Subcutaneous adipose tissue (tissue), 4 donors: ENCODE measurements around the gene GPS1. TPM values are rescaled to one million over a fixed set of nuclear protein-coding genes. Genes with fewer than 3 reads are reported as not detected.

ENCODE experiments used
- CTCF ChIP-seq: fragments of 450-650 bp; IDR thresholded peaks from one replicate; pipeline ENCODE4 v1.5.1; 2016; ENCODE audit warnings: low read depth, mild to moderate bottlenecking, control low read depth, antibody characterized with exemption, moderate library complexity
- total RNA-seq, 4 donors: library from RNA; depleted of rRNA; stranded (reverse); fragments of >200 nt; gene quantifications; one replicate each; pipeline ENCODE4 v1.1.0, GENCODE V29; 2016

GPS1 gene
- total RNA-seq, 4 donors from 2014 or later = 42.7 to 125 (median 71.7) TPM

GRCh38 chr17:82085931-82086764 lies 34.5 kb downstream of the GPS1 start:
- TF ChIP-seq CTCF = no peak

GRCh38 chr17:82086941-82087906 lies 35.5 kb downstream of the GPS1 start:
- no peak for TF ChIP-seq CTCF

- TF ChIP-seq CTCF = no peak
Measured at GRCh38 chr17:82087961-82088837, 36.5 kb downstream of the GPS1 start.

DNA sequence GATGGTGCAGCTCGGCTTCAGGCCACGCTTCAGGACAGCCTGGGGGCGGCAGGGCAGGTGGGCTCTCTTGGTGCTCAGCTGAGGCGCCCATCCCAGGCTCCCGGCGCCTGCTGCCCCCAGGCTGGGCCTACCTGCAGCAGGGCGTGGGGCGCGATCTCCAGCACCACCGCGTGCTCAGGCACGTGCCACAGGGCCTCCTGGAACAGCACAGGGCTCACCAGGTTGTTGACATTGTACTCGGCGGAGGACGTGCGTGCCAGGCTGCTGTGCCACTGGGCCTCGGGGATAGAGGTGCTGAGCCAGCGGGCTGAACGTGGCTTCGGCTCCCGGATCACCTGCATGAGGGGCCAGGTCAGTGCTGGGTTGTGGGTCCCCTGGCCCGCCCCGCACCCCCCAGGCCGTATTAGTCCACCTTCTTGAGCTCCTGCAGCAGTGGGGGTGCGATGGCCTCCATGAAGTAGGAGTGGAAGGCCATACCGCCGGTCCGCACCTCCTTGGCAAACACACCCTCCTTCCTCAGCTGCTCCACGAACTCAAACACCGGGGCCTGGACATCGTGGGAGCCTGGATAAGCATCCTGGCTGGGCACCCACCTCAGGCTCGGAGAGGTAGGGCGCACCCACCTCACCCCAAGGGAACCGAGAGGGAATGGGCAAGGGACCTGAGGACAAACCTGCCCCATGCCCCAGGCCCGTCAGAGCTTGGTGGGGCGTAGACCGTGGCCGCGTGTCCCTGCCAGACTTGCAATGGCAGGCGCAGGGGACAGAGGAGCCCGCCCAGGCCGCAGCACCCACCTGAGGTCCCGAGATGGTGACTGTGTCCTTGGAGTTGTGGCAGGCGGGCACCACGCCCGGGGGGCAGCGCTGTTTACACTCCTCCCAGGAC lies 37.4 kb downstream of the GPS1 start:
- no peak for TF ChIP-seq CTCF

DNA sequence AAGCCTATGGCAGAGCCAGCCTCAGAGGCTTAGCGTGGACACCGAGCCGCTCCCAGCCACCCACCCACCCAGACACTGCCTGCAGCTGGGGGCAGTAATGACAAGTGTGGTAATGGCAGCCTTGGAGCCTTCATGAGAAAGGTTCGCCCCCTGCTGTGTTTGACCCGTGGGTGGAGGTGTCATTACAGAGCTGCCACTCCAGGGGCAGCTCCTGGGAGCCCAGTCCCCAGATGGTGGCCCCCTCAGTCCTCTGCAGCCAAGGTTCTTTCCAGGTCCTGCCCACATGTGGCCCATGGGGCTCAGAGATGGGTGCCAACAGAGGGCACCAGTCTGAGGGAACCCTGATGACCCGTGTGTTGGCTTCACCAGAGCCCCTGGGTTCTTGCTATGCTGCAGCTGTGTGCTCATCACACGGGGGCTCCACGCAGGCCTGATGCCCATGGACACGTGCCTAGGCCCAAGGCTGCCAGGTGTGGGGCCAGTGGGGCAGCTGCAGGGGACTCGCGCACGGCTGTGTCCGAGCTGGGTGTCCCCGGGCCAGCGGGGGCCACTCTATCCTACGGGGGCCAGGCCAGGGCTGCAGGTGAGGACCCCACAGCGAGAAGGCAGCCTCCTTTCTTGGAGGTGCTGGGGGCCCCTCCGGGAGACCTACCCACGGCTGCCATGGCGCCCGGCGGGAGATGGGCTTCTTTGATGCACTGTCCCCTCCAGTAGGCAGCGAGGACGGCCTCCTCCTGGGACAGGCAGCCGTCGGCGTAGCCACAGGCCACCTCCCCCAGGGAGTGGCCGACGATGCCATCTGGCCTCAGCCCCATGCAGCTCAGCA lies 38.2 kb downstream of the GPS1 start:
- no peak for TF ChIP-seq CTCF
